NK-92 treated with Interleukin-12 subunit alpha and Interleukin-12 subunit beta, amount 100 ng/mL, for 24 hours (cell line): Measurements from ENCODE around the gene RNF215.

Source experiments
- DNase-seq: peaks from one replicate; lab custom pipeline; 2025; lab: John Stamatoyannopoulos, UW

Gene RNF215

DNA sequence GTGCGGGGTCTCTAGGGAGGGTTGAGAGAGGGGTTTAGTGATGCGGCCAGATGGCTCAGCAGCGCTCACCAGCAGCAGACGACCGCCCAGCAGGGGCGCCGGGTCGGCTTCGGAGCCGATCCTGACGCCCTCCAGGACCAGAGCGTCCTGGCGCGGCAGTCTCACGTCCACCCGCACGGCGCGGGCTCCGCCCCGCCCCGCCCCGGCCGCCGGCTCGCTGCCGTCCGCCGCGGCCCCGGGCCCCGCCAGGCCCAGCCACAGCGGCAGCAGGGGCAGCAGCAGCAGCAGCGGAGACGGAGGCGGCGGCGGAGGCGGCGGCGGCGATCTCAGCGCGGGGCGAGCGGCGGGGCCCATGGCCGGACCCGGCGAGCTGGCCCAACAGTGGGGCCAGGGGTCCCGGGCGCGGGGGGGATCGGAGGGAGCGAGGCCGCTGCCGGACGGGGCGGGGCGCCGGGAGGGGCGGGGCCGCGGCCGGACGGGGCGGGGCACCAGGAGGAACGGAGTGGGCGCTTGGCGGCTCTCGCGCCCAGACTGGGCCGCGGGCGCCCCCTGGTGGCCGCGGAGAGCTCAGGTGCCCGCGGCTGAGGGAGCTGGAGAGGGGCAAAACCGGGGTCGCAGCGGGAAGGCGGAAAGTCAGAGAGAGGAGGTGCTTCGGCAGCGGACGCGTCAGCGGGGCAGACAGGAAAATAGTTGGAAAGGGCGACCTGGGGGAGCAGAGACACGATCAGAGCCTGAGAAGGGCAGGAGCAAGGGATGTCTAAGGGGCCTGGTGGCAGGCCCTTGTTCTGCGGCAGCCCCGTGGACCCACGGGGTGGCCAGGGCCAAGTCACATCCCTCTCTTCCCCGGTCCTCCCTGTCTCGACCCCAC is at the start of gene RNF215:
RNF215 (minus strand) TSS at position 452 of the 868 bp plus-strand sequence; CDS start at position 354, 98 bp downstream.
- DNase-seq, result peak; percentile 62

- DNase-seq, result no peak
Measured at GRCh38 chr22:30436196-30436595, 49.0 kb upstream of the RNF215 start.

DNA sequence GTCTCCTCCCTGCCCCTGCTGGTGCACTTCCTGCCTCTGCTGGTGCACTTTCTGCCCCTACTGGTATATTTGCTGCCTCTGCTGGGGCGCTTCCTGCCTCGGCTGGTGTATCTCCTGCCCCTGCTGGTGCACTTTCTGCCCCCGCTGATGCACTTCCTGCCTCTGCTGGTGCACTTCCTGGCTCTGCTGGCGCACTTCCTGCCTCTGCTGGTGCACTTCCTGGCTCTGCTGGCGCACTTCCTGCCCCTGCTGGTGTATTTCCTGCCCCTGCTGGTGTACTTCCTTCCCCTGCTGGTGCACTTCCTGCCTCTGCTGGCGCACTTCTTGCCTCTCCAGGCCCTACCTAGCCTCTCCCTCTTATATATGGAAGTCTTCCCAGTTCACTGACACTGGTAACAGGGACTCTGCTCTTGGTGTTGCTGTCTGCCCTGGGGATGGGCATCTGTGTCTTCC is 48.5 kb upstream of the RNF215 start:
- peak; percentile 89 for DNase-seq

DNA sequence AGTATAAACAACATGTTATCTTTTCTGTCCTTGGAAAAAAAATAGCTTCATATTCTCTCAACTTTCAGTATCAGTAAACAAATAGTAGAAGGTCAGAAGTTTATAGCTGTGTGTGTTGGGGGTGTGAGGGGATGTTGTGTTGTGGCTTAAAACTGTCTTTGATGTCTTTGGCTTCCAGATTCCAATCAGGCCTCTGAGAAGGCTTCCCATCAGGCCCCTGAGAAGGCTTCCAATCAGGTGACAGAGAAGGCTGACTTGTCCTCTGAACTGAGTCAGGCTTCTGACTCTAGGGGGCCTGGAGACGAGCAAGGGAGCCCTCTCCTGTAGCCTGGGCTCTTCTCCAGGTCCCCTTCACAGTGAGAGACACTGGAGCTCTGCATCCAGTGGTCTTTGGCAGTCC is 47.6 kb upstream of the RNF215 start:
- no peak for DNase-seq

GRCh38 chr22:30433773-30434172 is 46.6 kb upstream of the RNF215 start:
- no peak for DNase-seq

DNA sequence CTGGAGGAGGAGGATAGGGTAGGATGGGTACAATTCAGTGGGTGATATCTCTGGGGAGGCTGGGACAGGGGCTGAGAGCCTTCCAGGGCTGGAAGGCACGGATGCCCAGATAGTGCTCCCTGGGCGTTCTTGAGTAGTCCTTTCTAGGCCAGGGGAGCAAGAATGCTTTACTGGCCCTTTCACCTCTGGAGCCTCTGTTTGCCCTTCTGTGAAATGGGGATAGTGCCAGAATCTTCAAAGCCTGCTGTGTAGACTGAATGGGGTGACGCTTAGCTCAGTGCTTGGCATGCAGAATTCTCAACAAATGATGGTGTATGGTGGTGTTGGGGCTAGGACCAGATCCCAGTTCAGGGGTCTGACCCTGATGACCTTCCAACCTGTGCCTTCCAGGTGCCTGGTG is 46.0 kb upstream of the RNF215 start:
- DNase-seq, result no peak

- DNase-seq, result no peak
Measured at GRCh38 chr22:30432520-30432919, 45.3 kb upstream of the RNF215 start.

DNA sequence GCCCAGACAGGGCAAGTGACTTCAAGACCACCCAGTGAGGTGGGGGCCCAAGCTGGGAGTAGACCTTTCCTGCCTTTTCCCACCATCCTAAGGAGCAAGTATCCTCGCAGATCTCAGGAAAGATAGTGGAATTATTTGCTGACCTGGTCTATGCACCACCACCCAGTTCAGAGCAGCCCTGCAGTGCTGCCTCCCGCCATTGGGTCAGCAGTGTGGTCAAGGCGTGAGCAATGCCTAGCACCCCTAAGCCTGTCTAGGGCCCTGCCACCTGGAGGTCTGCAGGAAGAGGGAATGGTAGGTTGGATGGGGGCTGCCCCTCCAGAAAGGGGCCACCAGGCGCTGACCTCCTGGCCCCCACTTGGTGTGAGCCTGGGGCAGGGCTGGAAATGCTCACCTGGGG is 44.9 kb upstream of the RNF215 start:
- DNase-seq, result no peak

DNA sequence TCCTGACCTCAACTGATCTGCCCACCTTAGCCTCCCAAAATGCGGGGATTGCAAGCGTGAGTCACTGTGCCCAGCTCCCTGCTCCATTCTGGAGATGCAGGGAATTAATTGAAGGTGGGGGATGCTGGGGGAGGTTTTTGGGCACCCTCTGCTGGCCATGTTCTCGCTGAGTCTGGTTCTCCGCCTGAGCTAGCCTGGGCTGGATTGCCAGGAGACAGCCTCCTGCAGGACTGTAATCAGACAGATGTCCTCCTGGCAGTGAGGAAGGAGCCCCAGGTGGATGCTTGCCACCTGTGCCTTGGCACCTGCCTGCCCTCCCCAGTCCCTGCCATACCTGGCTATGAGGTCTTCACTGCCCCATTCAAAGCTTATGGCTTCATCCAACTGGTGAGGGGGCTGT is 43.7 kb upstream of the RNF215 start:
- no peak for DNase-seq

- DNase-seq, result no peak
Measured at GRCh38 chr22:30429887-30430286, 42.7 kb upstream of the RNF215 start.

- no peak for DNase-seq
Measured at GRCh38 chr22:30427871-30428270, 40.7 kb upstream of the RNF215 start.

DNA sequence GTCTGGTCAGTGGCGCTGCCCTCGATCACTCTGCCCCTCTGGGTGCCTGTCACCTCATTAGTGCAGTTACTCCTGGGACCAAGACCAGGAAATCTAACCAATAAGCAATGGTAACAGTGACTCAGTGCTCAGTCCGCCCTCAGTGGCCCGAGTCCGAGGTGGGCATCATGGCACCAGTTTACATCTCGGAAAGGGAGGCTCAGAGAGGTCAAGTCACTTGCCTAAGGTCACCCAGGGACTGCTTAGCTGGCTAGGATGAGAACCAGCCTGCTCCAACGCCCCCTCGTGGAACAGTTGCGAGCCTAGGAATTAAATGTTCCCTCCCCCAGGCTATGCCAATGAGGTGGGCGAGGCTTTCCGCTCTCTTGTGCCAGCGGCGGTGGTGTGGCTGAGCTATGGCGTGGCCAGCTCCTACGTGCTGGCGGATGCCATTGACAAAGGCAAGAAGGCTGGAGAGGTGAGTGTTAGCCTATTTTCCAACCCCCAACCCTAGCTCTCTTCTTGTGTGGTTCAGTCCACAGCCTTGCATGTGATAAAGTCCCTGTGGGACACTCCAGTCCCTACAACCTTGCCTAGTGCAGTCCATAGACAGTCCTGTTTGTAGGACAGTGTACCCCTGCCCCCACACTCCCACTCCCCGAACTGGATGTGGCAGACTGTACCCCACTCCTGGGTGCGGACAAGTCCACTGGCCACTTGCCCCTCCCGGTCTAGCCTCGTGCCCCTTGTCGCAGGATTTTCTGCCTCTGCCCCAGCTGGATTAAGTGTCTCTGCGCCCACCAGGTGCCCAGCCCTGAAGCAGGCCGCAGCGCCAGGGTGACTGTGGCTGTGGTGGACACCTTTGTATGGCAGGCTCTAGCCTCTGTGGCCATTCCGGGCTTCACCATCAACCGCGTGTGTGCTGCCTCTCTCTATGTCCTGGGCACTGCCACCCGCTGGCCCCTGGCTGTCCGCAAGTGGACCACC is 39.5 kb upstream of the RNF215 start:
- peak; percentile 59 for DNase-seq

DNA sequence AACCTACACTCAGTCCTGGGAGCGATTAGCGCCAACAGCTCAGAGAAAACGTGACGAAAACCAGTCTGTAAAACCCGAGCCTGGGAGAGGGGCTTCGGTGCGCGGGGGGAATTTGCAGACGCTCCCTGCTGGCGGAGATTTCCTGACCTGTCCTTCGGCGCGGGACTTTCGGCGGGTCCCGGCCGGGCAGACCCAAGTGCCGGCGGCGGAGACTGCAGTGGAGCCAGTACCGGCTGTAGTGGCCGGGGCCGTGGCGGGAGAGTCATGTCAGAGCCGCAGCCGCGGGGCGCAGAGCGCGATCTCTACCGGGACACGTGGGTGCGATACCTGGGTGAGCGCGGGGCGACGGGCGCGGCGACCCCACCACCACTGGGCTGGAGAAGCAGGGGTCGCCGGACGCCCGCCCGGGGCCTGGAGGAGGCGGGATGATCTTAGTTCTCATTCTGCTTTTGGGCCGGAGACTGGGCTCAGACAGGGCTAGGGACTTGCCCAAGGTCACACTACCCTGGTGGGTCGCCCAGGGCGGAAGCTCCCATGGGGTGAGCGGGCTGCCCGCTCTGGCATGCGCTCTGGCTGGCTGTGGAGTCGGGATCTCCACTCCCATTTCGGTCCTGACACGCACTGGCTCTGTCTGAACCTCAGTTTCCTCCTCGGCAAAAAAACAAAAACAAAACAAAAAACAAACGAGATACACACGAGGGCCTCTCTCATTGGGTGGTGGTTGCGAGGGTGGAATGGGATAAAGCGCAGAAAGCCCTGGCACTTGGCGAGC is 38.6 kb upstream of the RNF215 start, which contains the start of gene MTFP1:
MTFP1 (plus strand) TSS at position 153 of the 772 bp plus-strand sequence; CDS start at position 265, 112 bp downstream.
- DNase-seq, result peak; percentile 44

DNA sequence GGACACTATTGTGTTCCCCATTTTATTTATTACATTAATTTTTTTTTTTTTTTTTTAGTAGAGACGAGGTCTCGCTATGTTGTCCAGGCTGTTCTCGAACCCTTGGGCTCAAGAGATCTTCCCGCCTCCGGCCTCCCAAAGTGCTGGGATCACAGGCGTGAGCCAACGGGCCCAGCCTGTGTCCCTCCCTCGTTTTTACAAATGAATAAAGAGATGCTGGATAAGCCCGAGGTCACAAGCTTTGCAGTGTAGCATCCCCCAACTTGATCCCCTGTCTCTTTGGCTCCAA is 38.1 kb upstream of the RNF215 start:
- no peak for DNase-seq

DNA sequence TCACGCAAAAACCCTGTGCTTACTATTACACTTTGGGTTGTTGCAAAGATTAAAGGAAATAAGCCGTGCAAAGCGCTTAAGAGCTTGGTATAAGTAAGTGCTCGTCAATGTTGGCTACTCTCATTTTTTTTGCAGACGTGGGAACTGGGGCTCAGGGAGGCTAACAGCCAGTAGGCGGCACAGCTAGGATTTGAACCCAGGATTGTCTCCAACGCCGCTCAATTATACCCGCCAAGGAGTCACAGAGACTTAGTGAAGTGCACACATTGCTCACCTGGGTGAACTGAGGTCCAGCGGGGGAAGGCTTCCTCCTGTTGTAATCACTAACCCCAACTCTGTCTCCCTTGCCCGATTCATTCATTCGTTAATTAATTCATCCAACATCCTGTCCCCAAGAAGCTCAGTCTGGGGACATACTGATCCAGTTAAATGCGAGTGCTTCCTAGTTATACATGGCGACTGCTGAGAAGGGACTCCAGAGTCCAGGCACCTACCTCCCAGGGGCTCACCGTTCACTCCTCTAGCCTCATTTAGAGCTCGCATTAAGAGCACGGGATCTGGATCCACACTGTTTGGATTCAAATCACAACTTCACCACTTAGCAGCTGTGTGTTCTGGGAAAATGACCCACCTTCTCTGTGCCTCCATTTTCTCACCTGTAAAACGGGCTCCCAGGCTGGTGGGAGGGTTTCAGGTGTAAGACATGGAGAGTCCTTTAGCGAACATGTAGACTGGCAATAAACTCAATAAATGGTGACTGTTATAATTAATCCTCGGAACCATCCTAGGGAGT is 37.5 kb upstream of the RNF215 start:
- DNase-seq, result no peak

DNA sequence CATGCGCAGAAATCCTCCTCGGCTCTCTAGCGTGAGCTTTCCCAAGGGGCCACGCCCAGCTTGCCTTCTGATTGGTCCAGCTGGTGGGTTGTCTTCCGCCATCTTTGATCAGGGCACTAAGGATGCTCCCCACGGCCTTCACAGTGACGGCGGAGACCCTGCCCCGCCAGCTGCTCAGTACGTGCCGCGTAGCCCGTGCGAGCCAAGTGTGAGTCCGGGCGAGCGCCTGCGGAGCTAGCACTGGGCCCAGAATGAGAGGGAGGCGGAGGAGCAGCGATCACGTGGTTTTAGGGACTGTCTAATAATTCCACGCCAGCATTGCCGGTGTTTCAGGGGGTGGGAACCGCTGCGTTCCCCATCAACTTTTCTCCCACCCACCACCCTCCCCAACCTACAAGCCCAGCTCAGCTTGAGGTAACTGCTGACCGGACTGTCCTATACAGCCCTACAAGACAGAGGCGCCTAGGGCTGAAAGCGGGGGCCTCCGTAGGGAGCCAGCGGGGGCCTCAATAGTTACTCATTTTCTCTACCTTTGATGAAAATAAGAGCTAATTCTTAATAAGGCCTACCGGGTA is 36.8 kb upstream of the RNF215 start:
- peak; percentile 97 for DNase-seq

GRCh38 chr22:30423301-30423958 is 36.2 kb upstream of the RNF215 start:
- no peak for DNase-seq

- DNase-seq, result no peak
Measured at GRCh38 chr22:30422481-30423300, 35.5 kb upstream of the RNF215 start.
